Measurements from ENCODE around the gene CASS4. TPM values are rescaled to one million over a fixed set of nuclear protein-coding genes. Genes with fewer than 3 reads are reported as not detected.

Gene CASS4
- total RNA-seq, 1 experiment from 2014 or later: 0.13 TPM

- TF ChIP-seq ARID4B (CRISPR knock-in tag; IDR thresholded peaks at IDR 0.05; ENCODE audit: borderline replicate concordance) (no peak), PRDM15 (CRISPR knock-in tag; IDR thresholded peaks at IDR 0.05) (no peak), STAT6 (CRISPR knock-in tag; conservative IDR thresholded peaks at IDR 0.05; ENCODE audit: low read depth) (no peak), GTF2I (CRISPR knock-in tag; conservative IDR thresholded peaks at IDR 0.05) (no peak), GRHL2 (CRISPR knock-in tag; IDR thresholded peaks at IDR 0.05; ENCODE audit: insufficient replicate concordance, severe bottlenecking) (no peak), MAX (CRISPR knock-in tag; IDR thresholded peaks at IDR 0.05) (no peak), FOXP4 (CRISPR knock-in tag; IDR thresholded peaks at IDR 0.05) (no peak), EMX1 (CRISPR knock-in tag; IDR thresholded peaks at IDR 0.05) (no peak), TP53 (CRISPR knock-in tag; IDR thresholded peaks at IDR 0.05) (no peak), CTCF (IDR thresholded peaks at IDR 0.05) (no peak), ZNF138 (CRISPR knock-in tag; conservative IDR thresholded peaks at IDR 0.05) (no peak)
Observed at GRCh38 chr20:56371977-56372376, 40.1 kb upstream of the CASS4 start (continued).

GRCh38 chr20:56372850-56373249, 39.2 kb upstream of the CASS4 start:
- peaks cover 71% of the 10 kb centered on the region for H3K36me3 Mint-ChIP-seq
- no peaks in the 10 kb centered on the region for H3K27me3 Mint-ChIP-seq (ENCODE audit: low read depth)
- H3K27ac Mint-ChIP-seq: no peak overlapping the region
- no peak overlapping the region for H3K4me3 Mint-ChIP-seq
- ChIA-PET CTCF (no interaction called here), POLR2A (interaction anchor here (0.8 kb wide), 1 partner anchor 19 kb away, joined by 3 read pairs; the partner anchor contains the start of gene AURKA)
- ATAC-seq (no peak), DNase-seq (ENCODE audit: low spot score) (no peak)
- TF ChIP-seq GRHL2 (CRISPR knock-in tag; IDR thresholded peaks at IDR 0.05; ENCODE audit: insufficient replicate concordance, severe bottlenecking) (no peak), ZNF281 (CRISPR knock-in tag; IDR thresholded peaks at IDR 0.05) (no peak), ZNF317 (CRISPR knock-in tag; IDR thresholded peaks at IDR 0.05; ENCODE audit: borderline replicate concordance, low read depth) (no peak), ZNF396 (CRISPR knock-in tag; IDR thresholded peaks at IDR 0.05; ENCODE audit: borderline replicate concordance) (no peak), ATF1 (CRISPR knock-in tag; IDR thresholded peaks at IDR 0.05) (no peak), FOXP1 (CRISPR knock-in tag; IDR thresholded peaks at IDR 0.05; ENCODE audit: borderline replicate concordance) (no peak), ESRRA (CRISPR knock-in tag; IDR thresholded peaks at IDR 0.05; ENCODE audit: borderline replicate concordance) (no peak)
- no peaks in the 10 kb centered on the region for H3K9me3 Mint-ChIP-seq
- no peaks in the 10 kb centered on the region for H3K4me1 Mint-ChIP-seq
